GM19240 (cell line): ENCODE measurements around the gene LIN7B.
A peak's percentile ranks its signal among the peaks of the same experiment; 100 is the strongest.
"Not testable (repeated sequence)": the region's sequence is repeated elsewhere in the genome, so short reads cannot be mapped to it uniquely, and the experiment has no call there.

Experiments used
- DNase-seq: peaks from one replicate; pipeline ENCODE4 v3.0.0; 2011; ENCODE audit warnings: low spot score; ENCODE audit not compliant: insufficient read length

LIN7B gene

DNA sequence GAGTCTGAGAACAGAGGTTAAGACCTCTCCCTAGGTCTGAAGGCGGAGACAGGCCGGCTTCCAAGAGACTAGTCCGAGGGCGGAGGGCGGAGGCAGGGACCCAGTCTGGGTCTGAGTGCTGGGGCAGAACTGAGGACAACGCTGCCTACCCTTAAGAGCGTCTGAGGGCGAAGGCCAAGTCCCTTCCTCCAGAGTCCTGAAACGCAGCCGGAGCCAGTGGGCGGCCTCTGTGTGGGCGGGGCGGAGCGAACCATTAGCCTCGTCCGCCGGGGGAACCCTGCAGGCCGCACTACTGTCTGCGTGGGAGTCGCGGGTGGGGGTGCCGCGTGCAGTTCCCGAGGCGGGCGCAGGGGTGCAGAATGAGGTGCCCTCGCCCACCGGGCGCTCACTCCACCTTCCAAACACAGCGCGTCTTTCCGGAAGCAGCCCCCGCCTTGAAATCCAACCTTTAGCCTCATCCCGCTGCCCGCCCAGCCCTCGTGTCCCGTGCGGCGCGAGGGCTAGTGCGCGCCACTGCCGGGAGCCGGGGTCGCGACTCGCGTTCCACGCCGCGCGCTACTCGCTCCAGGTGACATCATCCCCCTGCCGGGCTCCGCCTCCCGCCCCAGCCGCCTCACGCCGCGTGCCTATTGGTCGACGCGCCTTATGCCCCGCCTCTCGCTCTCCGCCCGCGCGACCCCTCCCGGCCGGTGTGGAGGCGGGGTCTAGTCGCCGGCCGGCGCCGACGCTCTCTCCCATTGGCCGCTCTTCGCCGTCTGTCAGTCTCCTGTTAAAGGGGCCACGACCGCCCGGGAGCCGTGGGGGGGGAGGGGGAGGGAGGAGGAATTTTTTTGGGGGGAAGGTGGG lies 4.6 kb downstream of the LIN7B start, which contains the start of gene C19orf73:
Gene C19orf73 (minus strand): TSS at position 579 of the 846 bp plus-strand sequence. CDS start 121 bp downstream, at position 458.
- DNase-seq: peak; percentile 83

DNA sequence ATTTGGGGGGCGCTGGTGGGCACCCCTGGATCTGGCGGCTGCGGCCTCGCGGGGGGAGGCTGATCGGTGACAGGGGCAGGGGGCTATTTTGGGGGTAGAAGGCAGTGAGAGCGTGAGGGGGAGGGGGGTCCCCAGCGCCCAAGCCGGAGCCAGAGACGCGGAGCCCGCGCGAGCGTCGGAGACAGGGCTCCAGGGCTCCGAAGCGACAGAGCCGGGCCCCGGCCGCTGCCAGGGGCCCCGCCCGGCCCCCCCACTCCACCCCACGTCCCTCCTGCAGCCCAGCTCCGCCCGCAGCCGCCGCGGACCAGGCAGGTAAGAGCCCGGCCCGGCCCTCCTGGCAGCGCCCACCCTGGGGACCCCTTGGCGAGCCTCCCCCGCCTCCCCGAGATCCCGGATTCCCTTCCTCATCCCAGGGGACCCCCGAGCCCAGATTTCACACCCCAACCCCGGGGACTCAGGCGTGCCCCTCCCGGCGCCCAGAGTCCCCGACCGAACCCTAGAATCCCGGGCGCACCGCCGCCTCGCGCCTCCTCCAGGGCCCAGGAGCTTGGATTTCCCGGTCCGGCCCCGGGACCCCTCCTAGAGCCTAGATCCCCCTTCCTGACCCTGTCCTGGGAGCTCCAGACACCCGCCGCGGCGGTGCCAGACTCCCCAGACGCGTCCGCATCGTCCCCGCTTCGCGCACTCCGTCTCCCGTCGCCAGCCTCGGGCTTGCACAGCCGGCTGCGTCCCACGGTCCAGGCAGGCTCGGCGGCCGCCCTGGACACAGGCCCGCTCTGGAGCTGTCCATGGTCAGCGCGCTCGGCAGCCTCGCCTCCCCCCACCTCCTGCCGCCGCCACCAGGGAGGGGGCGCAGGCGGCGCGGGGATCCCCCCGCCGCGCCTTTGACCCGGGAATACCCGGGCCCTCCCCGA lies 5.5 kb downstream of the LIN7B start, which contains the start of gene PPFIA3:
Gene PPFIA3 (plus strand): TSS at position 134 of the 914 bp plus-strand sequence. CDS start 8,330 bp downstream, outside the sequence.
- no peak for DNase-seq

DNA sequence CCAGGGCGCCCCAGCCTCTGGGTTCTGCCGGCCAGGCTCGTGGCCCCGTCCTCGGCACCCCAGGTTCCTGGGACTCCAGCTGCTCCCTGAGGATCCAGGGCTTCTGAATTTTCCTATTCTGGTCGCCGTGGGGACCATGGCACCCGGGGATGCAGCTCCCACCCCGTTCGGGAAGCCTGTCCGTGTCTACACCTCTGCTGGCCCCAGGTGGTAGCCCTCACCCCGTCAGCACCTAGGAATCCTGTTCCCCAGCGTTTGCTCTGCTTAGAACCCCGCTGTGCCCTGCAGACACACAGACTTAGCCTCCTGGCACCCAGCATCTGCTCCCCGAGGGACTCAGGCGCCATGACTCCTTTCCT lies 6.1 kb downstream of the LIN7B start:
- DNase-seq: no peak

DNA sequence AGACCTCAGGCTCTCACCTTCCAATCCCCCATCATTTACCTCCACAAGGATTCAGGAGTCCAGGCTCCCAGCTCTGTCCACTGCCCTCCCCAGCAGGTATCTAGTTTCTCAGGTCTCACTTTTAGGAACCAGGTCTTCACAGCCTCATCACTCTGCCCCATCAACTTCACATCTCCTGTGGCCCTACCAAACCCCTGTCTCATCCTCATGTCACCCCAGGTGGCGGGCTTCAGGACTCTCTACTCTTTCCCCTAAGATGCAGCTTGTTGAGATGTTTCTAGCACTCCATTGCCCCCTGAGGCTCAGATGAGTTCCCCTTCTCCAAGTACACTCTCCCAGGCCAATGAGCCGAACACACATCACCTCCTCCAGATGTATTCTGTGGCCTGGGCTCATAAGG lies 6.7 kb downstream of the LIN7B start:
- no peak for DNase-seq

DNA sequence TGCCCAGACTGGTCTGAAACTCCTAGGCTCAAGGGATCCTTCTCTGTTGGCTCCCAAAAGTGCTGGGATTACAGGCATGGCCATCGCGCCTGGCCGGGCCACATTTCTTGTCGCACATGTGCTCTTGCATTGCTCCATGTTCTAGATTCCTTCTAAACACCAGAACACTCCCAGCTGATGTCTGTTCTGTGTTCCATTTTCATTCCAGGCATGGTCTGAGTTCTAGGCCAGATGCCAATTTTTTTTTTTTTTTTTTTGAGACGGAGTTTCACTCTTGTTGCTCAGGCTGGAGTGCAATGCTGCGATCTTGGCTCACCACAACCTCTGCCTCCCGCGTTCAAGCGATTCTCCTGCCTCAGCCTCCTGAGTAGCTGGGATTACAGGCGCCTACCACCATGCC lies 7.7 kb downstream of the LIN7B start:
- not testable (repeated sequence) for DNase-seq

DNA sequence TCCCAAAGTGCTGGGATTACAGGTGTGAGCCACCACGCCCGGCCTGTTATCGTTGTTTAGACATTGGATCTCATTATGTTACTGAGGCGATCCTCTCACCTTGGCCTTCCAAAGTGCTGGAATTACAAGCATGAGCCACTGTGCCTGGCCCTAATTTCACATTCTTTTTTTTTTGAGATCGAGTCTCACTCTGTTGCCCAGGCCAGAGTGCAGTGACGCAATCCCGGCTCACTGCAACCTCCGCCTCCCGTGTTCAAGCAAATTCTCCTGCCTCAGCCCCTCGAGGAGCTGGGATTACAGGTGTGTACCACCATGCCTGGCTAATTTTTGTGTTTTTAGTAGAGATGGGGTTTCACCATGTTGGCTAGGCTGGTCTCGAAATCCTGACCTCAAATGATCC lies 9.1 kb downstream of the LIN7B start:
- not testable (repeated sequence) for DNase-seq

DNA sequence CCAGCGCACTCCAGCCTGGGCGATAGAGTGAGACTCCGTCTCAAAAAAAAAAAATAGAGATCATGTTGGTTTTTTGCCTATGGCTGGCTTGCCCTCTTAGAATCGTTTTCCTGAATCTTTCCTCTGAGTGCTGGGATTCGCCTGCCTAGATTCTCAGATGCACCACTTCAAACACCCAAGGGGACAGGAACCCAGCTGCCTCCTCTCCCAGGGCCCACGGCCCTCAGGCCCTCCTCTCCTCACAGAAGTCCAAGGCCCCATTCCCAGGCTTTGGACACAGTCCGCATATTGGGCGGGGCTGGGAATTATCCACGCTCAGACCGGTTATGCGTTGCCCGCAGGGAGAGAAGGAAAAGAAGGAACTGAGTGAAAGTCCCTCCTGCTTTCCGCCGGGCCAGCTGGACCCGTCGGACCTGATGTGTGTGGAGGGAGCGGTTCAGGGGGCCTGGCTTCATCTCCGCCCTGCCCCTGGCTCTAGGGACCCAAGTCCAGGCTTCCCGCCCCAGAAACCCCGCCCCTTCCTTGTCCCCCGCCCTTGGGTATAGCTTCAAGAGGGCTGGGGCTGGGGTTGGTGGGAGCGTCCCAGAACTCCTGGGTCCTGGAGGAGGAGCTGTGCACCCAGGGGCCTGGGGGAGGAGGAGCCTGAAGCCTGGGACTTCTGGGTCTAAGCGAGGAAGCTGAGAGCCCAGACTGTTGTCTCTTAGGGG lies 11.0 kb downstream of the LIN7B start:
- no peak for DNase-seq

DNA sequence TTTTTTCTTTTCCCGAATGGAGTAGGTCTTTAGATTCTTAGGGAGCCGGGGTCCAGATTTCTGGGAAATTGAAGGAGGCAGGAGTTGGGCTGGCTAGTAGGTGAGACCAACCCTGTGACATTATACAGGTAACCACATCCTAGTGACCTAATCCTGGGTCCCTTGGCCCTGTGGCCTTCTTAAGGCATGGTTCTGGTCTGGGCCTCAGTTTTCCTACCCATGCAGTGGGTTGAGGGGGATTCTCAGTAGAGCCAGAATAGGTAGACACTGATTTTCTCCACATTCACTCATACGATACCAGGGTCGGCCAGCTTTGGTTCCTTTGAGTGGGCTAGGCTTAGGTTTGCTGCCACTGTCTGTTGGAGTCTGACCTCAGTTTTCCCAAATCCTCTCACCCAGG lies 12.4 kb downstream of the LIN7B start:
- DNase-seq: no peak

DNA sequence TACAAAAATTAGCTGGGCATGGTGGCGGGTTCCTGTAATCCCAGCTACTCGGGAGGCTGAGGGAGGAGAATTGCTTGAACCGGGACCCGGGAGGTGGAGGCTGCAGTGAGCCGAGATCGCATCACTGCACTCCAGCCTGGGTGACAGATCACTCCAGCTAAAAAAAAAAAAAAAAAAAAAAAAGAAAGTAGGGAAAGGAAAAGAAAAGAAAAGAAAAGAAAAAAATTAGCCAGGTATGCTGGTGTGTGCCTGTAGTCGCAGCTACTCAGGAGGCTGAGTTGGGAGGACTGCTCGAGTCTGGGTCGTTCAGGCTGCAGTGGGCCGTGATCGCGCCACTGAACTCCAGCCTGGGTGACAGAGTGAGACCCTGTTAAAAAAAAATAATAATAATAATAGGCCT lies 13.1 kb downstream of the LIN7B start:
- DNase-seq: not testable (repeated sequence)

DNA sequence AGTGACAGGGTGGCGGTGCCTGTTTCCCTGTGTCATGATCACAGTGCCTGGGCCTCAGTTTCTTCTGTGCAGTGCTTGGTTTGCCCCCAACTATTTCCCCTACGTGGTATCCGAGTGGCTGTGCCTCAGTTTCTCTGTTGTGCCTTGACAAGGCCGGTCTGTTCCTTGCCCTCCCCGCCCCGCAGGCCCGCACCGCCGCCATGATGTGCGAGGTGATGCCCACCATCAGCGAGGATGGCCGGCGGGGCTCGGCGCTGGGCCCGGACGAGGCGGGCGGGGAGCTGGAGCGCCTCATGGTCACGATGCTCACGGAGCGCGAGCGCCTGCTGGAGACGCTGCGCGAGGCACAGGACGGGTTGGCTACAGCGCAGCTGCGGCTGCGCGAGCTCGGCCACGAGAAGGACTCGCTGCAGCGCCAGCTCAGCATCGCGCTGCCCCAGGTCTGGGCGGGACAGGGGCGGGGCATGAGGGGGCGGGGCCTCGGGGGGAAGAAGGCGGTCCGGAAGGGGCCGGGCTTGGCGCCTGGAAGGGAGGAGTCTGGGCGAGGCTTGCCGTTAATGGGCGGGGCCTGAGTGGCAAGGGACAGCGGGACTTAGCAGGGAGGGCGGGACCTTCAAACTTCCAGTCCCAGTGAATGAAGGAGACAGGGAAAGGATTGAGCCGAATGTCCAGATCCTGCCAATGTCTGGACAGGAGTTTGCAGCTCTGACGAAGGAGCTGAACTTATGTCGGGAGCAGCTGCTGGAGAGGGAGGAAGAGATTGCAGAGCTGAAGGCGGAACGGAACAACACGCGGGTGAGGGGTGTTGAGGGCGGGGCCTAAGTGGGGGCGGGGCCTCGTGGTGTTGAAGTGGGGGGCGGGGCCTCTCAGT lies 13.7 kb downstream of the LIN7B start:
- DNase-seq: peak; percentile 96

DNA sequence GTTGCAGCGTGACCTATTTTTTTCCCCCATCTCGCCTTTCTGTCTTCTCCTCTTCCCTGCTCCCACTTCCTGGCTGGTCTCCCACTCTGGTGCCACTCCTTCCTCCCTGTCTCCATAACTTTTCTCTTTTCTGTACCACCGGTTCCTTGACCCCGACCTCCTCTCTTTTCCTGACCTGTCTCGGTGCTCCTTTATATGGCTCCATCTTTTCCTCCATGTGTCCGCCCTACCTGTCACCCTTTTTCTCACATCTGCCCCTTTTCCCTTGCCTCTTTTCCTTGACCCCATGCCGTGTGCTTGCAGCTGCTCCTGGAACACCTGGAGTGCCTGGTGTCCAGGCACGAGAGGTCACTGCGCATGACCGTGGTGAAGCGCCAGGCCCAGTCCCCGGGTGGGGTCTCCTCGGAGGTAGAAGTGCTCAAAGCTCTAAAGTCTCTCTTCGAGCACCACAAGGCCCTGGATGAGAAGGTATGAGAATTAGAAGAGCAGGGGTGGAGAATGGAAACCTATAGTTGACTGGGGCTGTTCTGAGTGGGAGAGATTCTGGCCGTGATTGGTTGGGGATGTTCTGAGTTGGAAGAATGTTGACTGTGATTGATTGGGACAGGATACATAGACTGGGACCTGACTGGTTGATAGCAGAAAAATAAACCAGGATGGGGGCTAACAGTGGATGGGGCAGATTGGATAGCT lies 14.5 kb downstream of the LIN7B start:
- DNase-seq: no peak

DNA sequence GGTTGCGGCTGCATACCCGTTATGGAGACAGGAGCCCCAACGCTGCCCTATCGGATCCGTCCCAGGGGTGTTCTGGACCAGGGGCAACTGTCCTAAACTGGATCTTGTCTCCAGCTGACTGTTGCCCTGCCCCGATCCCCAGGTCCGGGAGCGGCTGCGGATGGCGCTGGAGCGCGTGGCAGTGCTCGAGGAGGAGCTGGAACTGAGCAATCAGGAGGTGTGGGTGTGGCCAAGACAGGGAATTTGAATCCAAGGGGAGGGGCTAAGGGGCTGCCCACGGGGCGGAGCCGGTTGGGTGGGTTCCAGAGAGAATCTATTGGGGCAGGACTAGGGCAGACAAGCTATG lies 15.0 kb downstream of the LIN7B start:
- no peak for DNase-seq

DNA sequence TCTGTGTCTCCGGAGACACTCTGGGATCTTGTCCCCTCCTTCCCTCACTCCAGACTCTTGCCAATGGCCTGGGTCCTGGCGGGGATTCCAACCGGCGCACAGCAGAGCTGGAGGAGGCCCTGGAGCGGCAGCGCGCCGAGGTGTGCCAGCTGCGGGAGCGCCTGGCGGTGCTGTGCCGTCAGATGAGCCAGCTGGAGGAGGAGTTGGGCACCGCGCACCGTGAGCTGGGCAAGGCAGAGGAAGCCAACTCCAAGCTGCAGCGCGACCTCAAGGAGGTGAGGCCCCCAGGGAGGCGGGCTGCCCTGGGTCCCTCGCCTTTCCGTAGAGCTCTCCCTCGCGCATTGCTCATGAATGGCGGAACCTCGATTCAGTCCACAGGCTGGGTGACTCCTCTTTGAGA lies 16.2 kb downstream of the LIN7B start:
- no peak for DNase-seq

DNA sequence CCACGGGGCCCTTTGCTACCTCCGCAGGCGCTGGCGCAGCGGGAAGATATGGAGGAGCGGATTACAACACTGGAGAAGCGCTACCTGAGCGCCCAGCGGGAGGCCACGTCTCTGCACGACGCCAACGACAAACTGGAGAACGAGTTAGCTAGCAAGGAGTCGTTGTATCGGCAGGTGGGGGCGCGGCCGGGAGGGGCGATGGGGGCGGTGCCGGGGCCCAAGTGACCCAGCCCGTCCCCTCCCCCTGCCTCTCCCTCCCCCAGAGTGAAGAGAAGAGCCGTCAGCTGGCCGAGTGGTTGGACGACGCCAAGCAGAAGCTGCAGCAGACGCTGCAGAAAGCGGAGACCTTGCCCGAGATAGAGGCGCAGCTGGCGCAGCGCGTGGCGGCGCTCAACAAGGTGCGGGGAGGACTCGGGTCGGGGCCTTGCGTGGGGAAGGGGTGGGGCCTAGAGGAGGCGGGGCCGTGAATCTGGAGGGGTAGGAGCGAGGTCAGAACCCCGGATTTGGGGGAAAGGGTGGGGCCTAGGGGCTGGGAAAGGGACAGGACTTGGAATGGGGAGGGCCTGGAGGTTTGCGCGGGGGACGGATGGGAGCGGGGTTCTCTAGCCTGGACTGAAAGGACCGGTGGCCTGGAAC lies 18.9 kb downstream of the LIN7B start:
- DNase-seq: no peak

DNA sequence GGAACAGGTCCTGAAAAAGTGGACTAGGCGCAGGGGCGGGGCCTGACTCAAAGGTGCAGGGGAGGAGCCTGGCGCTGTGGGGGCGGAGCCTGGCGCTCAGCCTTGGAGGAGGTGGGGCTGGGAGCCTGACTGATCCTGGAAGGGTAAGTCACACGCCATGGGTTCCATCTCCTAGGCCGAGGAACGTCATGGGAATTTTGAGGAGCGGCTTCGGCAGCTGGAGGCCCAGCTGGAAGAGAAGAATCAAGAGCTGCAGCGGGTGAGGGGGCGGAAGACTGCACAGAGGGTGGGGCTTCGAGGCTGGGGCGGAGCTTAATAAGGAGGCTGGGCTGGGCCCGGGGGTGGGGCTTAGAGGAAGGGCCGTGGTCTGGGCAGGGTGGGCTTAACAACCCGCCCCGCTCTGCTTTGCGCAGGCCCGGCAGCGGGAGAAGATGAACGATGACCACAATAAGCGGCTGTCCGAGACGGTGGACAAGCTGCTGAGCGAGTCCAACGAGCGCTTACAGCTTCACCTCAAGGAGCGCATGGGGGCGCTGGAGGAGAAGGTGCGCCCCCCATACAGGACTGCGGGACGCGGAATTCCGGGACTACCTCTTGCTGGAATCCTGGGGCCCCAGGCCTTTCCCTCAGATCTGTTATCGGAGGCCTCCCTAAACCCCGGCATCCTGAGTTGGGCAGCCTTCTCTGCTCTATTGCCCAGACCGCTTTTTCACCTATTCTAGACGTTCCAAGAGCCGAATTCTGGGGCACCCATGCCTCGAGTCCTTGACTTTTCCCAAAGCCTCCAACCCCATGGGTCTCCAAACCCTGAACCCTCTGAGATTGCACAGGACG lies 19.7 kb downstream of the LIN7B start:
- no peak for DNase-seq

DNA sequence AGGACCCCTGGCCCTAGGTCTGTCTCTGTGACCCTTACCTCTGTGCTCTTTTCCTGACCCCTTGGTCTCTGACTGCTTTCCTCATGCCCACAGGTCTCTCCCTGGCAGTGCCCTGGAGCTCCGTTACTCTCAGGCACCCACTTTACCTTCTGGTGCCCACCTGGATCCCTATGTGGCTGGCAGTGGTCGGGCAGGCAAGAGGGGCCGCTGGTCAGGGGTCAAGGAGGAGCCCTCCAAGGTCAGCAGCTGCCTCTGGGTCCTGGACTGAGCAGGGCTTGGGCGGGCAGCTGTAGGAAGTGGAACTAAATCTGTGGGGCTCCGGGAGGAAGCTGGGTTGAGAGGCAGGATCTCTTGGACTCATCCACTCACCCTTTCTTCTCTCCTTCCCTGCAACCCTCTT lies 21.5 kb downstream of the LIN7B start:
- DNase-seq: no peak

DNA sequence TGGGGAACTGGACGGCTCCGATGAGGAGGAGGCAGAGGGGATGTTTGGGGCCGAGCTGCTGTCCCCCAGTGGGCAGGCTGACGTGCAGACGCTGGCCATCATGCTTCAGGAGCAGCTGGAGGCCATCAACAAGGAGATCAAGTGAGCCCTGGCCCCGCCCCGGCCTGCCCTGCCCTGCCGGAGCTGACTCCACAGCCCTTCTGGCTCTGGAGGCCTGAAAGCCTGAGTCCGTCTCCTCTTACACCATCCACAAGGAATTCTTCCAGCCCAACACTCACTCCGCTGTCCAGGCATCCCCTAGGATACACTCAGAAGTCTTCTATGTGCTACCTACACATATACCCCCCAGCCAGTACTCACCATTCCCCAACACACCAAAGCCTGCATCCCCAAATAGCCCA lies 22.6 kb downstream of the LIN7B start:
- no peak for DNase-seq

DNA sequence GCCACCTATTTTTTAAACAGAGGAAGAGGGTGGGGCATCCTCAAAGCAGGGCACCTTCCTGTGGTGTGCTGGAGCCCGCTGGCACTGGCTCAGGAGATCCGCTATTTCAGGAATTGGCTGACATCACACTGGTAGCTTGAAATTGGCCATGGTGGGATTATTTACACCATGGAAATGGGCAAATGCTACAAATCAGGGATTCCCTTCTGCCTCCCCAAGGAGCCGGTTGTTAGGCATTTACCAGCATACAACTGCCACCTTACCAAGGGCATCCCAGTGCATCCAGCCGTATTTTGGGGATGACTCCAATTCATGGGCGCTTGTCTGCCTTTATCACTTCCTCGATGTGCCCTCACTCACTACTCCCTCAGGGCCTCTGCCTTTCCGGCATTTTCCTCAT lies 26.8 kb downstream of the LIN7B start:
- DNase-seq: no peak

DNA sequence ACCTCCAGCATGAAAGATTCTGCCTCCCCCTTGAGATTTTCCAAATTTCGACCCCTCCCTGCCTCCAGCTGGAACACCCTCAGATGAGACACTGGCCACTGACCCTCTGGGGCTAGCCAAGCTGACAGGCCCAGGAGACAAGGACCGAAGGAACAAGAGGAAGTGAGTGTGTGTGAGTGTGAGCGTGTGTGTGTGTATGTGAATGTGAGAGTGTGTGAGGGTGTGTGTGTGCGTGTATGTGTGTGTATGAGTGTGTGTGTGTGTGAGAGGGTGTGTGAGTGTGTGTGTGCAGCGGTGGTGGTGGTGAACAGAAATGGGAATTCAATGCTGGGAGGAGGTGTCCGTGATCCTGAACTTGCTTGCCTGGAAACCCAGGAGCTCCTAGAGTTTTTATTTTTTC lies 27.2 kb downstream of the LIN7B start:
- no peak for DNase-seq
